Thymus (tissue), 11 donors: Measurements from ENCODE around the gene TTC33. TPM values are rescaled to one million over a fixed set of nuclear protein-coding genes. Genes with fewer than 3 reads are reported as not detected.

ENCODE experiments used
- DNase-seq, 9 donors: peaks; one replicate each; pipeline ENCODE4 v3.0.0-alpha.2; 2013; ENCODE audit warnings: low spot score in 9 of 9, low read depth in 6 of 9, missing footprints in 1 of 9
- H3K27ac ChIP-seq, 2 donors: one replicate each; pipeline ENCODE4 v1.5.1; 2013; ENCODE audit warnings: control low read depth in 1 of 2, low read depth in 1 of 2, low read length in 1 of 2, mild to moderate bottlenecking in 1 of 2, moderate library complexity in 1 of 2
- H3K27me3 ChIP-seq, 2 donors: one replicate each; pipeline ENCODE4 v1.5.1; 2013; ENCODE audit warnings: low read length in 1 of 2; ENCODE audit not compliant: control insufficient read depth in 2 of 2, insufficient read depth in 1 of 2
- H3K36me3 ChIP-seq, 2 donors: one replicate each; pipeline ENCODE4 v1.5.1; 2013; ENCODE audit warnings: low read length in 1 of 2, mild to moderate bottlenecking in 1 of 2, moderate library complexity in 1 of 2; ENCODE audit not compliant: control insufficient read depth in 2 of 2, insufficient read depth in 2 of 2
- H3K4me1 ChIP-seq, 2 donors: one replicate each; pipeline ENCODE4 v1.5.1; 2013; ENCODE audit warnings: low read length in 2 of 2; ENCODE audit not compliant: control insufficient read depth in 2 of 2, insufficient read depth in 2 of 2
- H3K4me3 ChIP-seq, 2 donors: one replicate each; pipeline ENCODE4 v1.5.1; 2013; ENCODE audit warnings: low read length in 2 of 2, control low read depth in 1 of 2, mild to moderate bottlenecking in 1 of 2
- H3K9me3 ChIP-seq, 2 donors: one replicate each; pipeline ENCODE4 v1.5.1; 2013; ENCODE audit warnings: low read length in 1 of 2, mild to moderate bottlenecking in 1 of 2; ENCODE audit not compliant: control insufficient read depth in 2 of 2, insufficient read depth in 1 of 2
- WGBS: extraction: QIAGEN DNeasy Blood & Tissue Kit; methylation state at CpG from one replicate; pipeline ENCODE4 v1.1.7; 2013; 5-methylcytosine and 5-hydroxymethylcytosine counted together
- polyA plus RNA-seq: library from polyadenylated mRNA; stranded (reverse); fragments of 200-250 nt; gene quantifications from one replicate; pipeline ENCODE4 v1.2.3, GENCODE V29; 2013
- total RNA-seq: library from RNA; stranded (reverse); fragments of 120-200 nt; gene quantifications from one replicate; pipeline ENCODE4 v1.2.4, GENCODE V29; 2013
- donor health status: healthy.

The TTC33 gene
- total and polyA plus RNA-seq, 2 donors: 13.4 to 34.5 TPM

DNA sequence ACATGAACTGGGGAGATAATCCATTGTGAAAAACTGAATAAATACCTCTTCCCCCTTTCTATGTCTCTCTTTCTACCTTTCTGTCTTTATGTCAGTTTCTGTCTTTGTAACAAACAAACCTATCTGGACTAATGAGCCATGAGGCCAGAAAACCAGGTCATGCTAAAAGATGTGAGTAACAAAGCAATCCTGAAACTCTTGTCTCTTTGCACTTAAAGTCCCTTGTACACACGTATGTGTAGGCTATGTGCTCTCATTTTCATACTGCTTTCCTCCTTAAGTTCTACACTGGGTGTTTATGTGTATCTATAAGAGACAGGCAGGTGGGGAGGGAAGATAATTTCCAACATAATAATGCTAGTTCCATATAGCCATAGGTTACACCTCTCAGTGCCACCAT is 199.9 kb downstream of the TTC33 start:
- Histone ChIP-seq H3K9me3 (no peaks in the 10 kb centered on the region), H3K4me1 (no peaks in the 10 kb centered on the region), H3K36me3 (no peaks in the 10 kb centered on the region), H3K4me3 (no peak overlapping the region), H3K27ac (no peak overlapping the region), H3K27me3 (no peaks in the 10 kb centered on the region)
- 96% methylated on average over 1 of the region's 1 CpG for WGBS
- no peak for DNase-seq

DNA sequence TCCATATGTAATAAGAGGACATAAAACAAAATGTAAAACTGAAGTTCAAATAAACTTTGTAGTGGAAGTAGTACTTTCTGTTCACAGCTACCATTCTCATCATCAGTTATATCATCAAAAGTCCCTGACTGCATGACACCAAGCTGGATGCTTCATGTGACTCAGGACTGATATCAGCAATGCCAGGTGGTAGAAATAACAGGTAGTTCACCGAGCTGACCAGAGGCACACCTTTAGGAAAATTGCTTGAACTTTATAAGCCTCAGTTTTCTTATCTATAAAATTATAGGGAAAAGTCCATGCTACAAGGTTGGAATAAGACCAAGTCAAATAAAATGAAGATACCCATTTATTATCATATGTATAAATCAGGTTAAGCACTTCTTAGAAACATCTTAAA is 200.9 kb downstream of the TTC33 start:
- Histone ChIP-seq H3K27ac (no peak overlapping the region), H3K4me1 (no peaks in the 10 kb centered on the region), H3K4me3 (no peak overlapping the region), H3K9me3 (no peaks in the 10 kb centered on the region), H3K27me3 (no peaks in the 10 kb centered on the region), H3K36me3 (no peaks in the 10 kb centered on the region)
- WGBS: 100% methylated on average over 1 of the region's 1 CpG
- no peak for DNase-seq

DNA sequence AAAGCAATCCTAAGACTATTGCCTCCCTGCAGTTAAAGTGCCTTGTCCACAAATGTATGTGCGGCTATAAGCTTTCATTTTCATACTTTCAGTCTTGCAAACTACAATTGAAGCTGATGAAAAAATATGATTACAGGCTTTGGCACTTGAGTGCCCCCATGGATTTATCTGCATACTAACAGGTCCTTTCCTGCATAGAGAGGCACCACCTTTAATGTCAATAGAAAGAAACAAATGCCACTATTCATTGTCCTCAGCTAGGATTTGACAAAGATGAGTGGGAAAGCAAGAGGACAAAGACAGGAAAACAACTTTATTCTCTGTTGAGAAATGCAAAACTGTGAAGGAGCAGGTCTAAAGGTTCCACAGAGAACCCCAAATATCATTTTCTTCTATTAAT is 201.7 kb downstream of the TTC33 start:
- Histone ChIP-seq H3K27me3 (no peaks in the 10 kb centered on the region), H3K27ac (no peak overlapping the region), H3K4me3 (no peak overlapping the region), H3K36me3 (no peaks in the 10 kb centered on the region), H3K4me1 (no peaks in the 10 kb centered on the region), H3K9me3 (no peaks in the 10 kb centered on the region)
- DNase-seq: no peak
- 95% methylated on average over 1 of the region's 1 CpG for WGBS

DNA sequence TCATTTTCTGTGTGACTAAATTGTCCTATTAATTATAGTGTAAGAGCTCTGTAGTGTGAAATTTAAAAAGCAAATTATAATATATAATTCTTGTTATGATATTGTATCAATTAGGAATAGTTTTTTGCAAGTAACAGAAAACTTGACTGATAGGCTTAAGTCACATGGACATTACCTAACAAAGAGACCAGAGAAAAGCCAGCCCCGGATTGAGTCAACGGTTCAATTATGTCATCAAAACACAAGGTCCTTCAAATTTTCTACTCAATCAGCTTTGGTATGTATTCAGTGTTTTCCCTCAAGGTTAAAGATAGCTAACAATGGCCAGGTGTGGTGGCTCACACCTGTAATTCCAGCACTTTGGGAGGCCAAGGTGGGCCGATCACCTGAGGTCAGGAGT is 202.8 kb downstream of the TTC33 start:
- no peak for DNase-seq
- H3K4me1 ChIP-seq: no peaks in the 10 kb centered on the region
- WGBS: 64% methylated on average over 3 of the region's 3 CpGs
- H3K27ac ChIP-seq: no peak overlapping the region
- H3K4me3 ChIP-seq: no peak overlapping the region
- H3K9me3 ChIP-seq: no peaks in the 10 kb centered on the region
- H3K27me3 ChIP-seq: no peaks in the 10 kb centered on the region
- H3K36me3 ChIP-seq: no peaks in the 10 kb centered on the region

DNA sequence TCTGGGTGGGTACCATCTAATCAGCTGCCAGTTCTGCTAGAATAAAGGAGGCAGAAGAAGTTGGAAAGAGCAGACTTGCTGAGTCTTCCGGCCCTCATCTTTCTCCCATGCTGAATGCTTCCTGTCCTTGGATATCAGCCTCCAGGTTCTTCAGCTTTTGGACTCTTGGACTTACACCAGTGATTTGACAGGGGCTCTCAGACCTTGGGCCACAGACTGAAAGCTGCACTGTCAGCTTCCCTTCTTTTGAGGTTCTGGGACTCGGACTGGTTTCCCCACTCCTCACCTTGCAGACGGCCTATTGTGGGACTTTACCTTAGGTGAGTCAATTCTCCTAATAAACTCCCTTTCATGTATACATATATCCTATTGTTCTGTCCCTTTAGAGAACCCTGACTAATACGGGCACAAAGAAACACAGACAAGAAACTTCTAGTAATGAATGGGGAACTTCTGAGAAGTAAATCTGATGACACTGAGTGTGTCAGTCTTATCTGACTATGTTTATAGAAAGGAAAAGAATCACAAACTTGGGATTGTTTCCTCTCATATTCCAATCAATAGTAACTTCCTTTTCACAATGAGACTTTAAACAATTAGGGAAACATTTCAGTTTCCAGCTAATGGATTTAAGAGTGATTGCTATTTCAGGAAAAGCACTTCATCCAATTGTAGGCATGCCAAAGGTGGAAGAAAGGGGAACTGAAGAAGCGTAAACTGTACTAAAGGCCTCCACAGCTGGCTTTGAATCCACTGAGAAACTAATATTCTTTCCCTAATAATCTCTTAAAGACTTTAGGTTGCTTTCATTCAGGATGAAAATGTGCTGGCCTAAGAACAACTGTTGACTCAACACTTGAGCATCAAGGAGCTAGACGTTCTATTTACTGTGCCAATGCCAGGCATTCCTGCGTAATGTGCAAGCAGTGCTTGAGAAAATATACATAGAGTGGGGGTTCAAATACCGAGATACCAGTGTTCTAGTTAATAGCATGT is 204.0 kb downstream of the TTC33 start:
- Histone ChIP-seq H3K36me3 (no peaks in the 10 kb centered on the region), H3K27ac (no peak overlapping the region), H3K4me1 (no peaks in the 10 kb centered on the region), H3K4me3 (no peak overlapping the region), H3K9me3 (no peaks in the 10 kb centered on the region), H3K27me3 (no peaks in the 10 kb centered on the region)
- 84% methylated on average over 8 of the region's 8 CpGs for WGBS
- no peak for DNase-seq

DNA sequence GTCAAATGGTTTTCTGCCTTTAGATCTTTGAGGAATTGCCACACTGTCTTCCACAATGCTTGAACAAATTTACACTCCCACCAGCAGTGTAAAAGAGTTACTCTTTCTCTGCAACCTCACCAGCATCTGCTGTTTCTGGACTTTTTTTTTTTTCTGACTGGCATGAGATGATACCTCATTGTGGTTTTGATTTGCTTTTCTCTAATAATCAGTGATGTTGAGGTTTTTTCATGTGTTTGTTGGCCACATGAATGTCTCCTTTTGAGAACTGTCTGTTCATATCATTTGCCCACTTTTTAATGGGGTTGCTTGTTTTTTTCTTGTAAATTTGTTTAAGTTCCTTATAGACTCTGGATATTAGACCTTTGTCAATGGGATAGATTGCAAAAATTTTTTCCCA is 205.3 kb downstream of the TTC33 start:
- Histone ChIP-seq H3K4me3 (no peak overlapping the region), H3K27me3 (no peaks in the 10 kb centered on the region), H3K36me3 (no peaks in the 10 kb centered on the region), H3K9me3 (no peaks in the 10 kb centered on the region), H3K4me1 (no peaks in the 10 kb centered on the region), H3K27ac (no peak overlapping the region)
- DNase-seq: no peak

DNA sequence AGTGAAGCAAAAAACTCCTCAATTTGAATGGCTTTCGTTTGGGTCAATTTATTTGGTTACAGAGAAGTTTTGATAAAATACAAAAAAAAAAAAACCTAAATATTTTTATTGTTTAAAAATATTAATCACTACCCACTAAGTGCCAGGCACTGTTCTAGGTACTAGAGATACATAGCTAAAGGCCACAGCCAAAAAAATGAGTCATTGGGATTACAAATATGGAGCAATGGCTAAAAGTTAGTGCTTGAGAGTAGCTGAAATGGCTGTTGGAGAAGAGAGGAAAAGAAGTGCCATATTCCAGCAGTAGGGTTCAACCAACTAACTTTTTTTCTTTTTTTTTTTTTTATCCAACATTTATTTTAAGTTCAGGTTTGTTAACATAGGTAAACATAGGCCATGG is 206.1 kb downstream of the TTC33 start:
- no peaks in the 10 kb centered on the region for H3K36me3 ChIP-seq
- no peaks in the 10 kb centered on the region for H3K9me3 ChIP-seq
- WGBS: 1% methylated on average over 1 of the region's 1 CpG
- no peak for DNase-seq
- no peak overlapping the region for H3K27ac ChIP-seq
- no peaks in the 10 kb centered on the region for H3K4me1 ChIP-seq
- no peak overlapping the region for H3K4me3 ChIP-seq
- H3K27me3 ChIP-seq: no peaks in the 10 kb centered on the region

DNA sequence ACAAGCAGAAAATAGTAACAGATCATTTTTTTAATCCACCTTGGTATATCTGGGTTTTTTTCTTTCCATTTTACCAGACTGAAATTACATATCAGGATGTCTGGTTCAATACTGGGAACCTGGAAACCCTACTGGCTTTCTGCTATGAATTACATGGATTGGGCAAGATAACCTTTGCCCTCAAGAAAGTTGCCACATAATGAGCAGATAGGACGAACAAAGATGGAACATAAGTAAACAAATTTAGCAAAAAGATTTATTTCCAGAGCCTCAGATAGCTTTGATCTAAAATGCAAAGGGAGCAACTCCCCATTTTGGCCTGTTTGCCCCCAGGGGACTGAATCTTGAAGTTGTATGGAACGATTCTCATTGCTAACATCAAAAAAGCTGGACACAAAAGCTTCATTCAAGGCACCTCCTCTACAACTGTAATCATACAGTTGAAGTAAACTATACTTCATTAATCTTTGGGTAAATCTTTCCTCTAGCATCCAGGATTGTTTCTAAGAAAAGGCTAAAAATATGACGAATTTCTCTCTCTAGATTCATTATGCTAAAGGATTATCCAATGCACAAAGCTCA is 207.7 kb downstream of the TTC33 start:
- 95% methylated on average over 3 of the region's 3 CpGs for WGBS

DNA sequence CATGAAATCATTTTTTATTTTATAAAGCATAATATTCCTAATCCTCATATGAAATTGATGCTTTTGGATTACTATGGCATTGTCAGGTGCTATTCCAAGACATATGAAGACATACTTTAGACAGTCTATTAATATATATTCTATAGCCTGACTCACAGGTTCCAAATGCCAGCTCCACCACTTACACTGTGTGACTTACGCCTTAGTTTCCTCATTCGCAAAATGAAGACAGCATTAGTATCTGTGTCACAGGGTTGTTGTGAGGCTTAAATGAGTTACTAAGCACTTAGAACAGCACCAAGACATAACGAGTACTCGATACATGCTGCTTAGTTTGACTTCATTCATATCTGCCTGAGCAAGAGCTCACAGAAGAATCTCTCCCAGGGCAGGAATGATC is 208.2 kb downstream of the TTC33 start:
- DNase-seq: no peak
- Histone ChIP-seq H3K27ac (no peak overlapping the region), H3K9me3 (no peaks in the 10 kb centered on the region), H3K36me3 (no peaks in the 10 kb centered on the region), H3K4me1 (no peaks in the 10 kb centered on the region), H3K27me3 (no peaks in the 10 kb centered on the region), H3K4me3 (no peak overlapping the region)
- WGBS: 97% methylated on average over 4 of the region's 4 CpGs

More for the DNA sequence above, 207.7 kb downstream of the TTC33 start:
- H3K4me1 ChIP-seq: no peaks in the 10 kb centered on the region
- H3K27me3 ChIP-seq: no peaks in the 10 kb centered on the region
- no peak for DNase-seq
- no peak overlapping the region for H3K27ac ChIP-seq
- no peak overlapping the region for H3K4me3 ChIP-seq
- no peaks in the 10 kb centered on the region for H3K36me3 ChIP-seq
- no peaks in the 10 kb centered on the region for H3K9me3 ChIP-seq
